DOHH2 (cell line): ENCODE data around the gene TMEM139.
A peak's percentile ranks its signal among the peaks of the same experiment; 100 is the strongest.

Experiments used
- H3F3A ChIP-seq: fragments of 200-600 bp; sonication (generic), shearing (Covaris generic); 2 replicates; pipeline ENCODE4 v1.6.0; 2016; ENCODE audit warnings: antibody characterized with exemption, mild to moderate bottlenecking; ENCODE audit not compliant: control insufficient read depth, insufficient read depth
- H3K27ac ChIP-seq: fragments of 200-600 bp; sonication (generic); 2 replicates; pipeline ENCODE4 v1.5.1; 2014; ENCODE audit warnings: low read depth, mild to moderate bottlenecking, low read length, moderate library complexity
- H3K27me3 ChIP-seq: fragments of 200-600 bp; sonication (generic); 2 replicates; pipeline ENCODE4 v1.6.1; 2014; ENCODE audit warnings: mild to moderate bottlenecking, low read length, mixed read lengths; ENCODE audit not compliant: control insufficient read depth
- H3K36me3 ChIP-seq: fragments of 200-600 bp; sonication (generic); 2 replicates; pipeline ENCODE4 v1.6.1; 2014; ENCODE audit warnings: mild to moderate bottlenecking, low read length, moderate library complexity, mixed read lengths; ENCODE audit not compliant: control insufficient read depth
- H3K4me1 ChIP-seq: fragments of 200-600 bp; sonication (generic); 2 replicates; pipeline ENCODE4 v1.6.1; 2014; ENCODE audit warnings: mild to moderate bottlenecking, low read length, mixed read lengths; ENCODE audit not compliant: control insufficient read depth
- H3K4me2 ChIP-seq: fragments of 200-600 bp; sonication (generic); 2 replicates; pipeline ENCODE4 v1.6.0; 2014; ENCODE audit warnings: mild to moderate bottlenecking, low read length, moderate library complexity
- H3K4me3 ChIP-seq: fragments of 200-600 bp; sonication (generic); 2 replicates; pipeline ENCODE4 v1.5.1; 2014; ENCODE audit warnings: mild to moderate bottlenecking, low read length, mixed read lengths
- H3K79me2 ChIP-seq: fragments of 200-600 bp; sonication (generic); 2 replicates; pipeline ENCODE4 v1.6.1; 2014; ENCODE audit warnings: mild to moderate bottlenecking, low read length, mixed read lengths; ENCODE audit not compliant: control insufficient read depth
- H3K9me2 ChIP-seq: fragments of 200-600 bp; sonication (generic); replicated peaks from 2 replicates; pipeline ENCODE4 v1.6.1; 2014; ENCODE audit warnings: mild to moderate bottlenecking, low read length, mixed read lengths; ENCODE audit not compliant: control insufficient read depth
- H3K9me3 ChIP-seq: fragments of 200-600 bp; sonication (generic); 2 replicates; pipeline ENCODE4 v1.6.1; 2014; ENCODE audit warnings: antibody characterized with exemption, low read length, mixed read lengths; ENCODE audit not compliant: control insufficient read depth, insufficient read depth
- H4K20me1 ChIP-seq: fragments of 200-600 bp; sonication (generic); 2 replicates; pipeline ENCODE4 v1.6.0; 2014; ENCODE audit warnings: low read depth, mild to moderate bottlenecking, antibody characterized with exemption, low read length, moderate library complexity; ENCODE audit not compliant: control insufficient read depth, insufficient read depth
- CTCF ChIP-seq: fragments of 200-600 bp; sonication (generic); IDR thresholded peaks from one replicate; pipeline ENCODE4 v1.5.1; 2014; ENCODE audit warnings: antibody characterized with exemption, mild to moderate bottlenecking, low read depth, low read length; ENCODE audit not compliant: poor library complexity, severe bottlenecking
- EZH2phosphoT487 ChIP-seq: fragments of 200-600 bp; sonication (generic); IDR thresholded peaks from 2 replicates; pipeline ENCODE4 v1.6.1; 2017; ENCODE audit warnings: borderline replicate concordance, mild to moderate bottlenecking, antibody characterized with exemption, low read length, moderate library complexity, mixed read lengths

TMEM139 gene

GRCh38 chr7:143303733-143304132 lies 19.0 kb downstream of the TMEM139 start:
- Histone ChIP-seq H3K9me3 (no peaks in the 10 kb centered on the region), H3K27me3 (no peaks in the 10 kb centered on the region), H3K4me2 (no peak overlapping the region), H3K79me2 (peaks cover 20% of the 10 kb centered on the region; the same call in 1 of the 2 replicates), H4K20me1 (peaks cover 12% of the 10 kb centered on the region), H3K4me1 (no peaks in the 10 kb centered on the region), H3K27ac (no peak overlapping the region), H3K9me2 (no peaks in the 10 kb centered on the region), H3K4me3 (no peak overlapping the region), H3F3A (peaks cover 2% of the 10 kb centered on the region; the same call in 1 of the 2 replicates), H3K36me3 (peaks cover 96% of the 10 kb centered on the region)
- TF ChIP-seq CTCF (no peak), EZH2phosphoT487 (no peak)

GRCh38 chr7:143304938-143305337 lies 20.2 kb downstream of the TMEM139 start:
- Histone ChIP-seq H3K9me3 (no peaks in the 10 kb centered on the region), H3K4me2 (no peak overlapping the region), H3K27me3 (no peaks in the 10 kb centered on the region), H3K4me3 (no peak overlapping the region), H3K9me2 (no peaks in the 10 kb centered on the region), H3F3A (peaks cover 4% of the 10 kb centered on the region), H3K27ac (no peak overlapping the region), H3K79me2 (peaks cover 13% of the 10 kb centered on the region; the same call in 1 of the 2 replicates), H4K20me1 (peaks cover 11% of the 10 kb centered on the region), H3K4me1 (peaks cover 4% of the 10 kb centered on the region), H3K36me3 (peaks cover 93% of the 10 kb centered on the region)
- TF ChIP-seq CTCF: no peak
- TF ChIP-seq EZH2phosphoT487: no peak

- peaks cover 7% of the 10 kb centered on the region; the same call in 1 of the 2 replicates for H4K20me1 ChIP-seq
- peak; percentile 99 for TF ChIP-seq CTCF
- no peak for TF ChIP-seq EZH2phosphoT487
- no peaks in the 10 kb centered on the region for H3K9me3 ChIP-seq
- peaks cover 11% of the 10 kb centered on the region for H3K4me1 ChIP-seq
- no peaks in the 10 kb centered on the region for H3K9me2 ChIP-seq
- H3K79me2 ChIP-seq: peaks cover 10% of the 10 kb centered on the region; the same call in 1 of the 2 replicates
- no peak overlapping the region for H3K4me2 ChIP-seq
- H3K27me3 ChIP-seq: no peaks in the 10 kb centered on the region
- peaks cover 88% of the 10 kb centered on the region for H3K36me3 ChIP-seq
- H3K27ac ChIP-seq: no peak overlapping the region
- H3F3A ChIP-seq: peaks cover 5% of the 10 kb centered on the region; the same call in 1 of the 2 replicates
- no peak overlapping the region for H3K4me3 ChIP-seq
Measured at GRCh38 chr7:143305423-143306070, 20.8 kb downstream of the TMEM139 start.
